Stimulated activated CD4-positive, alpha-beta T cell treated with anti-CD3 and anti-CD28 coated beads, Interleukin-1b, Interleukin-23, amount 100 ng/mL, for 4 hours (primary cell): ENCODE results near the gene TAF15.
A peak's percentile ranks its signal among the peaks of the same experiment; 100 is the strongest.

Experiments
- DNase-seq, 2 donors: peaks; one replicate each; pipeline ENCODE4 v3.0.0-alpha.2; 2020; ENCODE audit warnings: low read depth in 2 of 2

Gene TAF15

GRCh38 chr17:35786941-35787432 is 22.3 kb upstream of the TAF15 start:
- DNase-seq, result no peak

- no peak for DNase-seq
Measured at GRCh38 chr17:35788477-35789368, 20.6 kb upstream of the TAF15 start.

- DNase-seq, result no peak
Measured at GRCh38 chr17:35790841-35791240, 18.4 kb upstream of the TAF15 start.

- DNase-seq, result no peak
Measured at GRCh38 chr17:35791681-35792350, 17.5 kb upstream of the TAF15 start.

GRCh38 chr17:35793257-35793656 is 16.0 kb upstream of the TAF15 start:
- DNase-seq, result no peak

GRCh38 chr17:35795007-35795870 is 14.0 kb upstream of the TAF15 start, which contains the start of gene MMP28:
Gene MMP28 (minus strand): TSS chr17:35795641. CDS start chr17:35795377, 264 bp downstream.
- peak; percentile 23 to 46 for DNase-seq

GRCh38 chr17:35795871-35796265 is 13.4 kb upstream of the TAF15 start:
- no peak for DNase-seq

- DNase-seq, result no peak
Measured at GRCh38 chr17:35796942-35797341, 12.3 kb upstream of the TAF15 start.

- DNase-seq, result no peak
Measured at GRCh38 chr17:35797370-35797769, 11.9 kb upstream of the TAF15 start.

GRCh38 chr17:35797918-35798317 is 11.4 kb upstream of the TAF15 start:
- no peak for DNase-seq

GRCh38 chr17:35799942-35800341 is 9.3 kb upstream of the TAF15 start:
- no peak for DNase-seq

- no peak for DNase-seq
Measured at GRCh38 chr17:35801583-35802224, 7.6 kb upstream of the TAF15 start.

GRCh38 chr17:35804658-35805192 is 4.6 kb upstream of the TAF15 start:
- peak in 1 of 2 donors; percentile 34 for DNase-seq

GRCh38 chr17:35807371-35808144 is 1.7 kb upstream of the TAF15 start:
- DNase-seq, result no peak

GRCh38 chr17:35808240-35808961 is 883 bp upstream of the TAF15 start:
- no peak for DNase-seq

GRCh38 chr17:35809855-35810461 is 674 bp downstream of the TAF15 start:
- peak in 1 of 2 donors; percentile 18 for DNase-seq

- DNase-seq, result no peak
Measured at GRCh38 chr17:35811759-35812158, 2.5 kb downstream of the TAF15 start.

- no peak for DNase-seq
Measured at GRCh38 chr17:35812456-35812855, 3.2 kb downstream of the TAF15 start.

GRCh38 chr17:35816723-35817122 is 7.4 kb downstream of the TAF15 start:
- DNase-seq, result no peak
